Testis (tissue), 2 donors: ENCODE data around the gene DDIT3.

Source experiments
- CTCF ChIP-seq, 3 experiments: fragments of 450-650 bp in 2 of 3; fragments of 200-600 bp in 1 of 3; sonication (generic) in 1 of 3; IDR thresholded peaks; one replicate each; pipeline ENCODE4 v1.5.1; 2016 to 2019; ENCODE audit warnings: antibody characterized with exemption in 3 of 3, mild to moderate bottlenecking in 2 of 3, moderate library complexity in 1 of 3
- POLR2A ChIP-seq: fragments of 450-650 bp; IDR thresholded peaks from one replicate; pipeline ENCODE4 v1.6.1; 2017; ENCODE audit warnings: antibody characterized with exemption, mild to moderate bottlenecking, moderate library complexity

- TF ChIP-seq CTCF (IDR thresholded peaks at IDR 0.05): no peak
- no peak for TF ChIP-seq POLR2A
Measured at GRCh38 chr12:57489157-57489641, 31.1 kb downstream of the DDIT3 start.
